AG20443 (cell line): ENCODE results near the gene SHC3.

Experiments
- DNase-seq: peaks from one replicate; pipeline ENCODE4 v3.0.0; 2012; ENCODE audit warnings: low spot score, mixed read lengths

SHC3 gene

GRCh38 chr9:88985616-88986015 lies 193.0 kb downstream of the SHC3 start:
- no peak for DNase-seq

GRCh38 chr9:88984543-88984883 lies 194.1 kb downstream of the SHC3 start:
- DNase-seq, result no peak

DNA sequence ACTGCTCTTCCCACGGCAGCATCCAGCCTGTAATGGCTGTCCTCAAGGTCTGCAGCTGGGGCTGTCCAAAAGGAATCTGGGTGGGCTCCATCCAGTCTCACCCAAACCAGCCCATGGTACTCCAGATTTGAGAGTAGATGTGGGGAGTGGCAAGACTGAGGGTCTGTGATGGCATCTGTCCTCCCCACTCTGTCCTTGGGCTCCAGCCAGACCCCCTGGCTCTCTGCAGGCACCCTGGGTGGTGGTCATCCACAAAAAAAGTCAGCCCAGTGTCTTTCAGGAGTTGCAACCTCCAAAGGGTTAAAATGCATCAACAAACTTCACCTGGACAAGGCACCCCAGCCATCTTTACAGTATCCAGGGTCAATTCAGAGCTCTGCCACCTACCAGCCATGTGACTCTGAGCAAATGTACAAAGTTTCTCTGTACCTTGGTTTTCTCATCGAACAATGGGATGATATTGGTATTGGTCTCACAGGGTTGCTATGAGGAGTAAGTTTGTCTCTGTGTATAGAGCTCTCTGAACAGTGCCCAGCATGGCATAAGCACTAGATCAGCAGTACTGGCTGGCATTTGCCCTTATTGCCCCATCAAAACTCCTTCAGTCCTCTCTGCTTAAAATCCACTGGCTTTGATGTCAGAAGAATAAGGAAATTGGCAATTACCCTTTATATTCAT lies 194.6 kb downstream of the SHC3 start:
- no peak for DNase-seq

GRCh38 chr9:88980740-88981203 lies 197.8 kb downstream of the SHC3 start:
- peak; percentile 73 for DNase-seq

DNA sequence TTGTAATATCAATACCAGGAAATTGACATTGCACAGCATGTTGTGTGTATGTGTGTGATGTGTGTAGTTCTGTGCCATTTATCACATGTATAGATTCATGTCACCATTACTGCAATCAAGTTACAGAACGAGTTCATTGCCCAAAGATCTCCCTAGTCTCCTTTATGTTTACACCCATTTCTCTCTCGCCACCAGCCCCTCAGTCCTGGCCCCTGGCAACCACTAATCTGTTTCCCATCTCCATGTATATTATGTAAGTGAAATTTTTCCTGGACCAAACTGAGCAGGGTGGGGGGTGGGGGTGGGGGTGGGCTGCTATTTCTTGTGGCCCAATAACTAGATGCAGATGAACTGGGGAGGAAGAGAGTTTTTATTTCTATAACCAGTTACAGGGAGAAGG lies 198.8 kb downstream of the SHC3 start:
- no peak for DNase-seq

GRCh38 chr9:88979021-88979420 lies 199.6 kb downstream of the SHC3 start:
- peak; percentile 28 for DNase-seq

- DNase-seq, result no peak
These were observed 200.6 kb downstream of the SHC3 start for GRCh38 chr9:88978034-88978433.

DNA sequence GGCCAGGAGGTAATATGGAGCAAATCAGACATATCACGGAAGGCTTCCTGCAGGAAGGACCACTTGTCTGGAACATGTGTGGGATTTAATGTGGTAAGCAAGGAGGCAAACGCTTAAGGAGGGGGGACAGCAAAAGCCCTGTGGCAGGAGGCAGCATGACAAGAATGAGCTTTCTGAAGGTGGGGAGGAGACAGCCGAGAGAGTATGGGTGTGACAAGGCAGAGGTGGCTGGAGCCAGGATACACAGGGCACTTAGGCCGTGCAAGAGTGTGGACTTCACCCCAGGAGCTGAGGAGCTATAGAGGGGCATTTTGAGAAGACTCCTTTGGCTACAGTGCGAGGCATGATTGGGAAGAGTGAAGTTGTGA lies 201.7 kb downstream of the SHC3 start:
- DNase-seq, result no peak

- DNase-seq, result no peak
These were observed 202.4 kb downstream of the SHC3 start for GRCh38 chr9:88975966-88976889.

DNA sequence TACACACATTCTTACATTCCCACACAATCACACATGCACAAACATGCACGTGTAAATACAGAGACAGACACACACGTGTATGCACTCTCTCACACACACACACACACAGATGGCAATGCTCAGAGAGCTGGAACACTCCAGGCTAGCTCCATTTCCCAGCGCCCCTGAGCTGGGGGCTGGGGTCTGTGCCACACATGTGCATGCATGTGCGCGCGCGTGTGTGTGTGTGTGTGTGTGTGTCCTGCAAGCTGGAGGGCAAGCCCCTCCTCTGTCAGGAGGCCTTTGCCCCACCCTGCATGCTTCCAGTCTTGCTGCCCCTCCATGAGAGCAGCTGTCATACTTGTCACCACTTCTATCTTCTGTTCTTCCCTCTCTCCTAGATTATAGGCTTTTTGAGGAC lies 204.0 kb downstream of the SHC3 start:
- no peak for DNase-seq

DNA sequence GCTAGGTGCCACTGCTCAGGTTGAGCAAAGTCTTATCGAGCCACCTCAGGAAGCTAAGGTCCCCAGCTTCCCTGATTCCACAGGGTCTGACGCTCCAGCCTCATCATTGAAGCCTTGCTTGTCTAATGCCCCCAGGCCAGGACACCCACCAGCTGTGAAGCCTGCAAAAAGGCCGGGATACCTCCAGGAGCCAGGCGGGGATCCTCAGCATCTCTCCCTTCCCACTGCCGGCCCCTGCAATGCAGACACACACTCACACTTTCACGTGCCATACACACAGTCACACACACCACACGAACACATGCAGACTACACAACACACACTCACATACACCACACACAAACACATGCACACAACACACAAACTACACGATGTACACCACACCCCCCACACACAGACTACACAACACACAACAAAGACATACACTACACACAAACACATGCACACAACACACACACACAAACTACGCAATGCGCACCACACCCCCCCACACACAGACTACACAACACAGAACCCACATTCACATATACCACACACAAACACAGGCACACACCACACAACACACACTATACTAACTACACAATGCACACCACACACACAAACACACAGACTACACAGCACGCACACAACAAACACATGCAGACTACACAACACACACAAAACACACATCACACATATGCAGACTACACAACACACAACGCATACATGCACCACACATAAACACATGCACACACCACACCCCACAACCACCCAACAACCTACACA lies 205.2 kb downstream of the SHC3 start:
- no peak for DNase-seq

GRCh38 chr9:88972401-88972800 lies 206.2 kb downstream of the SHC3 start:
- no peak for DNase-seq

- no peak for DNase-seq
These were observed 207.3 kb downstream of the SHC3 start for GRCh38 chr9:88971131-88971960.

GRCh38 chr9:88969646-88970373 lies 208.8 kb downstream of the SHC3 start:
- no peak for DNase-seq

DNA sequence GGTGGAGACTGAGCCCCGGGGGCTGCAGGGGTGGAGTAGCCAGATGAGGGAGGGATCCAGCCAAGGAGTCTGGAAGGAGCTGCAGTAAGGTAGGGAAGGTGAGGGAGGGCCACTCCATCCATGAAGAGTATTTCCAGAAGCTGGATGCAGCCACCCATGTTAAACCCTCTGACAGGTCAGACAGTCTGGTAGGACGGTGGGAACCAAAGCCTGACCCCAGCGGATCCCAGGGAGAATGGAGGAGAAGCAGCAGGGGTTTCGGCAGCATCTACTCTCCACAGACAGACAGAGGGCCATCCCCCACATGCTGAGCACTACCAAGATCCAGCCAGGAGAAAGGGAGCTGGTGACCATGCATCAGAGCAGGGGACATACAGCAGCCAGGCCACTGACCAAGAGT lies 209.8 kb downstream of the SHC3 start:
- DNase-seq, result no peak

- DNase-seq, result no peak
These were observed 211.5 kb downstream of the SHC3 start for GRCh38 chr9:88966894-88967676.

- DNase-seq, result no peak
These were observed 213.1 kb downstream of the SHC3 start for GRCh38 chr9:88965473-88965872.

GRCh38 chr9:88960632-88961031 lies 218.0 kb downstream of the SHC3 start:
- no peak for DNase-seq

- no peak for DNase-seq
These were observed 218.7 kb downstream of the SHC3 start for GRCh38 chr9:88959727-88960469.

- DNase-seq, result no peak
These were observed 221.1 kb downstream of the SHC3 start for GRCh38 chr9:88957526-88957925.
